GM21367 (cell line): Measurements from ENCODE around the gene NMNAT2.

Experiments used
- ATAC-seq: cut with Tn5 transposase; IDR thresholded peaks from one replicate; pipeline ENCODE4 v1.9.1; 2021; ENCODE audit not compliant: unreplicated experiment

Gene NMNAT2

DNA sequence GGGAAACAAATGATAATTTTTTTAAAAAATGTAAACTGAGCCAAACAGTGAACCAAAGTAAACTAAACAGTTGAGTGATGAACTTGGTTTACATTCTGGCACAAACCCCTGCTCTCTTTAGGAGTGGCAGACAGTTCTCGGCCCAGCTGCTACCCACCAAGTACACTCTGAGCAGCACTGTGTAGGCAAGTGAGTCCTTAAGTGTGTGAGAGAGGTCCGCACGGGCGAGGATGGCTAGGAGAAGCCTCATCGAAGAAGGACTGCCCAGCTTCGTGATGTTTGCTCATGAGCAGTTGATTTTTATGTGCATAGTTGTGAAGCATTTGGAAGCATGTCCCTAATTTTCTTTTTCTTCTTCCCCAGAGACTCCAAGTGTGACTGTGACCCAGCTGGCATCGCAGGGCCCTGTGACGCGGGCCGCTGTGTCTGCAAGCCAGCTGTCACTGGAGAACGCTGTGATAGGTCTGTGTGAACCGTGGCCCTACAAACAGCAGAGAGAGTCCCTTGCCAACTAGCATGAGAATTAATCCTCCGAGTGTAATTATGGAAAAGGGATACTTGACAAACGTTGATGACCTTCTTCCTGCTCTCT, 200.1 kb downstream of the NMNAT2 start:
- ATAC-seq = no peak

DNA sequence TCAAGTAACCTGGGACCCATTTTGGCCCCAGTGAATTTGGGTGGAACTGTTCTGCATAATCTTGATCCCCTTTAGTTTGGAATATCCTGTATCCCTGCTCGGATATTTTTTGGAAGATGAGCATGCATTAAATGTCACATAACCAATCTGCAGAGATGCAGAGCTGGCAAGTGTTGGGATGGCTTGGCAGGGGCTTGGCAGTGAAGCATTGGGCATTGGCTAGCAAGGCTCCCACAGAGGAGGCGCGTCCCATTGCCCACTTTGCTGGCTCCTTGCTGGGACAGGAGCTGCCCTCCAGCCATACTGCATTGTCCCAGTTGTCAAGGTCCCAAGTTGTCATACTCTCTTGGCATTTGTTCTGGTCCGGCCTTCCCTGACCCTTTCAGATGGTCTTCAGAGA, 202.2 kb downstream of the NMNAT2 start:
- no peak for ATAC-seq

DNA sequence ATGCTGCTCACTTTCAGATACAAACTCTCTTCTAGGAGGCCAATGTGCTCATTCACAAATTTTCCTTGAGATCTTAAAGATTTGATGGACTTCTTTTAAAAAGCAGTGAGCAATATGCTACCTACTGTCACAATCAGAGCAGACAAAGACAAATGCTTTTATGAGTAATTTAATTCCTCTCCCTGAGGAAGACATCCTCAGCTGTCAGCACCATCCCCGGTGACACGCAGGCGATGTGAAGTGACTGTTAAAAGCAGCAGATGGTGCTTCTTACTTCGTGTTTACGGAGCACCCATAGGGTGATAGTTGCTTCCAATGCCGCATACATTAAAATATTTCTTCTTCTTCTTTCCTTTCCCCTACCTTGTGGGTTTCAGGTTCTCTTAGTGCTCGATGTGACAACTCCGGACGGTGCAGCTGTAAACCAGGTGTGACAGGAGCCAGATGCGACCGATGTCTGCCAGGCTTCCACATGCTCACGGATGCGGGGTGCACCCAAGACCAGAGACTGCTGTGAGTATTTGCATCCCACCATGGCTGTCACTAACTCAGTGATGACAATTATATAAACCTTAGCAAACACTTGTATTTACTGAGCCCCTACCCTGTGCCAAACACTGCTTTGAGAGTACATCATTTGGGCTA, 203.0 kb downstream of the NMNAT2 start:
- no peak for ATAC-seq

DNA sequence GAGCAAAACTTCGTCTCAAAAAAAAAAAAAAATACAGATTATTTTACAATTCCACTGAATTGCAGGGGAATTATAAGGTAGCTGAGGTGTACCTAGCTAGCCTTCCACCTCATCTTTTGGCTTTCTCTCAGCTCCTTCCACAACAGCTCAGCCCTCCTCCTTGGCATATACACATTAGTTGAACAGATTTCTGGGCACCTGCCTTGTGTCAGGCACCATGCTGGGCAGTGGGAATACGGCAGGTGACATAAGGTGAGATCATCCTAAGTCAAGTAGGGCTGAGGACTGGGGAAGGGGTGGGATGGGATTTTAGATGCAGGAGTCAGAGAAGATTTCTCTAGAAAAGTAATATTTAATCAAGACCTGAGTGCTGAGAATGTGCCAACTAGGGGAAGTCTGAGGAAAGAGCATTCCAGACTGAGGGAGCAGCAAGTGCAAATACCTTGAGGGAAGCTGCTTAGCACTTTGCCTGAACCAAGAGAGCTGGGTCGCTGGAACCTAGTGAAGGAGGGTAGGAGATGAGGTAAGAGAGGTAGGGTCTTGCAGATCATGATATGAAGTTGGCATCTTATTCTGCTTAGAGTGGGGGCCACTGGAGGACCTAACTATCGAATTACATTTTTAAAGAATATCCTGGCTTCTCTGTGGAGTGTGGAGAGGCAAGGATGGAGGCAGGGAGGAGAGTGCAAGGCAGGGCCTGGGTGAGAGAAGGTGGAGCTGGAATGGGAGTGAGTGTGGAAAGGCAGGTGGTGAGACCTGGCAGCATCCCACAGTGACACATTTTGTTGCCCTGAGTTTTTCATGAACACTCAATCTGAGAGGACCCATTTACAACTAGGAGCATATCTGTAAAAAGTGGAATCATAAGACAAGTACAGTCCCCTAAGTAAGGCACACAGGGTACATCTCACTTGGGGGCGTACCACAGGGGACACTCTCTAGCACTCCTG, 203.9 kb downstream of the NMNAT2 start:
- no peak for ATAC-seq

DNA sequence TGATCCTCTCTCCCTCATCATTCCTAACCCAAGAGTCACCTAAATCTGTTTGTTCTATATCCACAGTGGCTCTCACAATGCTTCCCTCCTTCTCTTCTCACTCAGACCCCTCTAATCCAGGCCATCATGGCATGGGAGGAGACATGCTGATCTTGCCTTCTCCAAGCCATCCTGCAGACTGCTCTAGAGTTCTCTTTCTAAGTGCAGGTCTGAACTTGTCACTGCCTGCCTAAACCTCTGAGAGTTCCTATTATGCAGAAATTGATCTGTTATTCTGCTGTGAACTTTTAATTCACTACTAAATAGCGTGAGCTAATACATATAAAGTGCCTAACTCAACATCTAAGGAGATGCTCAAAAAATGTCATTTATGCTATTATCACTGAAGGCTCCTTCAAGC, 205.3 kb downstream of the NMNAT2 start:
- no peak for ATAC-seq

DNA sequence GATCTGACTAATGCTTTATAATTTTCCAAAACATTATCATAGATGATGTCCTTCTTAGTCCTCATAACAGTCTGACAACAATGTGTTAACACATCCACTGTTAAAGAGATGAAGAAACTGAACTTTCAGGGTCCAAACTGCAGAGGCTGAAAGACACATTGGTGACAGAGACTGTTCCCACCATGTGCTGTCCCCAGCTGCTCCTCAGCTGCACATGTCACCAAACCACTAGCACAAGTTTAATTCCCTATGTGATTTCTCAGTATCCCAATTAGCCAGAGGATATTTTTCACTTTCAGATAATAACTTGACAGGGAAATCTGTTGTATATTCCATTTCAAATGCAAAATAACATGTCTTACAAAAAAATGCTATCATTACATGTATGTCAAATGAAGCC, 207.5 kb downstream of the NMNAT2 start:
- ATAC-seq = no peak

DNA sequence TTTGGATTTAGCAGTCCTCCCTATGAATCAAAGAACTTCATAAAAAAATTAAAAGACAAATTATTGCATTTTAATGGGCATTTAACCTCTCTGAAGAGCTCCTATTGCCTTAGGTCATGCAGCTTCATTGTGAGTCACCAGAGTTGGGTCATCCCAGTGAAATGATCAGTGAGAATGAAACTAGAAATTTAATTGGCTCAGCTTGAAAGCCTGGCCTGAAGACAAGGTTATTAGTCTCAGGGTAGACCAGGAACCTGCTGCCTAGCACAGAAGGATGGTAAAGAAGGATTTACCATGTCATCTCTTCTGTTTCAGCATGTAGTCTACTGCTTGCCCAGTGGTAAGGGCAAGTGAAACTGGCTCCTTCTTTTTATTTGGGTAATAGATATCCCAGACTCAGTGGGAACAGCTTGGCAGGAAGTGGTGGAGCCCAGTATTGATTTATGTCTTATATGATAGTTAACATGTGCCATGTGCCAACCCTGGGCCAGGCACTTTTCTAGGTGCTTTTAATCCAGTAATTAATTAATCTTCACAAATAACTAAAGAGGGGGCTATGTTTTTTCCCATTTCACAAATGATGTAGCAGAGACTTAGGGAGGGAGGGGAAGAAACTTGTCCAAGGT, 208.5 kb downstream of the NMNAT2 start:
- ATAC-seq = no peak

DNA sequence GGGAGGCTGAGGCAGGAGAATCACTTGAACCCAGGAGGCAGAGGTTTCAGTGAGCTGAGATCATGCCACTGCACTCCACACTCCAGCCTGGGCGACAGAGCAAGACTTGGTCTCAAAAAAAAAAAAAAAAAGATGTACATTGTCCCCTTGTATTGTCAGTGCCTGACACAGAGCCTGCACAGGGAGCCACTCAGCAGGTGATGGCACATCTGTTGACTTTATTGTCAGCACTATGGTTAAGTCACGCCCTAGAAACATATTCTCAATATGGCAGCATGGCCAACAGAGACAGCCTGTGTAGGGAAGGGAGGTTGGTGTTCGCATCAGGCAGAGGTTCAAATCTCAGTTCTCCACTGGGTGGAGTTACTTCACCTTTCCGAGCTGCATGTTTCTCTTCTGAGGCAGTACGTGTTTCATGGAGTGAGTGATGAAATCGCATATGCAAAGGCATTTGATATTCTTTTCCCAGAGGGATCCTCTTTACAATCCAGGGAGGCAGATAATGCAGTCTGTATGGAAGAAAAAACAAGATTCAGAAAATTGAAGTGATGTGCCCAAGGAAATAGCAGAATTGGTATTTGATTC, 211.6 kb downstream of the NMNAT2 start:
- no peak for ATAC-seq

DNA sequence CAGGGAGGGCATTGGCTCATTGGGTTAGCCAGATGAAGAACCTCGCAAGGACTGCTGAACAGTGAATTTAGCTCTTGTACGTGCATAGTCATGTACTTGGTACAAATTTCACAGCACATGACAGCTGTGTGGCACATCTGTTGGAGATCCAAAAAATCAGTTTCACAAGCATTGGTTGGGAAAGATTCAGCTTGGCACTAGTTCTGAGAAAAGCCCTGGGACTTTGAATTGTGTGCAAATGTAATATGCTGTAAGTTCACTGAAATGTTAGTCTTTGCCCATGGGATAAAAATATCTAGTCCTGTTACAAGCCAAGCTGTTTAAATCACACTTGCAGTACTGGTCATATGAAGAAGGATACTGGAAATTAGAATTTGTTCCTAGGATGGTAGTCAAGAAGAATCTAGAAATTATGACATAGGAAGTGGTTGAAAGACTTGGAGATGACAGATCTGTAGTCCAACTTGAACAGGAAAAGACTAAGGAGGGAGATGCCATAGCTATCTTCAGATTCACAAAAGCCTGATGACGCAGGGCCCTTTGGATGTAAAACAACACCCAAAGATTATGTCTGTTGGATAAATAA, 212.9 kb downstream of the NMNAT2 start:
- no peak for ATAC-seq

DNA sequence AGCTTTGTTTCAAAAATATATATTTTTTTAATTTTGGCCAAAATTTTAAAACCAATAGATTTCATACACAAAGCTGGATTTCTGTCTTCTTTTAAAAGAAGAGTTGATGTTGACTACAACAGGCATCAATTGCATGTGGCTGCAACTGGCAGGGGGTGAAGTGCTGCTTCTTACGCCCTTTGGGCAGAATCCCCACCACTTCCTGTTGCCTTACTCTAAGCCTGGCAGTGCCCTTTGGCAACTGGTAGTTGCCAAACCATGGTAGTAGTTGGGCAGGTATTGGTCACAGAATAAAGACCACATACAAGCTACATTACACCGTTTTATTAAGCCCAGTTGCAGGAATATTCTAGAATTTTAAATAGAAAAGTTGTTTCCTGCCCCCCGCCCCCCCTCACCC, 215.1 kb downstream of the NMNAT2 start:
- ATAC-seq = no peak

DNA sequence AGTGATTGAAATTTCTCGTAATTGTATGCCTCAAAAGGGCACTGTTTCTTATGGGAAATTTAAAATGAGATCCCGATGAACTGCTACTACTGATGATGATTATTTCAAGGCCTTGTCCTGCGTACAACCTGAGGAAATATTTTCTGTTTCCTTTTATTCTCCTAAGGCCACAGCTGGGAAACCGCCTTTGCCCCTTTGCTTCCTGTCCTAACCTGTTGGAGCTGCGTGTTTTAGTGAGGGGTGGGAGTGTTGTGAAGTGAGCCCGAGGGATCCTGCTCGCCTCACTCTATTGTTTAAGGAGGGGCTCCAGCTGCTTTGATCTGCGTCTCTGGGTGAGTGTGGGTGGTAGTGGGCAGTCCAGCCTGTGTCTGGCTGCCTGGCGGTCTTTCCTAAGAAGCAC, 217.7 kb downstream of the NMNAT2 start:
- ATAC-seq = no peak

DNA sequence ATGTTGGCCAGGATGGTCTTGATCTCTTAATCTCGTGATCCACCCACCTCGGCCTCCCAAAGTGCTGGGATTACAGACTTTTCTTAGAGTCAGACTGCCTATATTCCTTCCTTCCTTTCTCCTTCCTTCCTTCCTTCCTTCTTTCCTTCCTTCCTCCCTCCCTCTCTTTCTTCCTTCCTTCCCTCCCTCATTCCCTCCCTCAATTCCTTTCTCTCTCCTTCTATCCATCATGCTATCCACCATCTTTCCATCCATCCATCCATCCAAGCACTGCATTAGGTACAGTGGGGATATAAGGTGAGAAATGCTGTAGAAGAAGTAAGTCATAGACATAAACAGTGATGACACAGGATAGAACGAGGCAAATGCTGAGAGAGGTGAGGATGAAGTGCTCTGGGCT, 218.9 kb downstream of the NMNAT2 start:
- no peak for ATAC-seq

DNA sequence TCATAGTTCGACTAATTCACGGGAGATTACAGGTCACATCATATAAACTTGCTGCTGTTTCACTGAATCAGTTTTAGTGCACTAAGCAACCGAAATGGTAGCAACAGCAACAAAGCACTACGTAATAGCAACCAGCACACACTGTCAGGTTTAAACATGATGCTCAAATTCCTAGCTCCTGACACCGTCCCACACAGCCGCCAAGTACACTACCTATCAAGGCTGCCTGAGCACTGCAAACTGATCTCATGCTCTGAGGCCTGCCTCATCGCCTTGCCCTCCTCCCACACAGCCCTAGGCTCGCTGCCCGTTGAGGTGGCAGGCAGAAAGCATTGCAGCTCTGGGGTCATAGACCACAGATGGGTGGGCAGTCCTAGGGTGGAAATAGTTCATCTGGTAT, 219.7 kb downstream of the NMNAT2 start:
- no peak for ATAC-seq
